A549 (cell line): ENCODE results near the gene RNH1.

Source experiments
- EHMT2 ChIP-seq: fragments of 200-600 bp; sonication (generic); IDR thresholded peaks from 2 replicates; pipeline ENCODE4 v1.6.1; 2016; ENCODE audit warnings: antibody characterized with exemption, low read depth, mild to moderate bottlenecking, moderate library complexity
- EP300 ChIP-seq, 2 experiments: fragments of >200 bp; sonication (Bioruptor Twin); formaldehyde crosslinking; IDR thresholded peaks; 2 replicates in 1 of 2; 3 replicates in 1 of 2; pipeline ENCODE4 v1.6.1; 2016 to 2017
- HOXB5 ChIP-seq: fragments of 250-450 bp; sonication (Bioruptor Pico); IDR thresholded peaks from 2 replicates; pipeline ENCODE4 v1.5.0; 2020; ENCODE audit warnings: mild to moderate bottlenecking, moderate library complexity
- MAX ChIP-seq: IDR thresholded peaks from 2 replicates; pipeline ENCODE4 v1.6.1; 2012
- MAZ ChIP-seq: fragments of 150-350 bp; IDR thresholded peaks from 2 replicates; pipeline ENCODE4 v1.6.1; 2014; ENCODE audit warnings: antibody characterized with exemption, low read depth, low read length, borderline replicate concordance
- NFE2L2 ChIP-seq: fragments of 150-350 bp; conservative IDR thresholded peaks from 2 replicates; pipeline ENCODE4 v1.6.1; 2014; ENCODE audit warnings: low read length
- POLR2A ChIP-seq: IDR thresholded peaks from 2 replicates; pipeline ENCODE4 v1.6.1; 2012; ENCODE audit warnings: mild to moderate bottlenecking, low read length
- SMC3 ChIP-seq: fragments of >200 bp; sonication (Bioruptor Twin); formaldehyde crosslinking; IDR thresholded peaks from 3 replicates; pipeline ENCODE4 v1.6.1; 2018; ENCODE audit warnings: inconsistent platforms
- TF ChIP-seq, protein P1 (sequence below): fragments of >200 bp; sonication (Bioruptor Twin); formaldehyde crosslinking; IDR thresholded peaks from 3 replicates; pipeline ENCODE4 v1.5.1; 2016

DNA sequence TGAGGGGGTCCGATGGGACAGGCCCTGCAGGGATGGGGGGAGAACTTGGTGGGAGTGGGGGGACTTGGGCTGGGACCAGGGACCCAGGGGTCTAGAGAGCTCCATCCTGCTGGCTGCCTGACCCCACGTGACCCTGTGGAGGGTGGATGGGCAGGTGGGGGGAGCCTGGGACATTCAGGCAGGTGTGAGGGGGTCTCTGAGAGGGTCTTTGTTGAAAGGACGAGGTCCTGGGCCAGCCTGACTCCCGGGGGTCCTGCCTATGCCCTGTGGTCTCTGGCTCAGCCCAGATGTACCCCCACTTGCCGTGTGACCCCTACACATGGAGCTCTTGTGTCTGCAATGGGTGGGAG, 37.8 kb upstream of the RNH1 start:
- TF ChIP-seq SMC3 (no peak), EP300 (IDR thresholded peaks at IDR 0.05) (no peak), POLR2A (no peak), MAX (no peak), EHMT2 (no peak), HOXB5 (CRISPR knock-in tag) (no peak), MAZ (no peak), NFE2L2 (no peak)
- TF ChIP-seq, protein P1, sequence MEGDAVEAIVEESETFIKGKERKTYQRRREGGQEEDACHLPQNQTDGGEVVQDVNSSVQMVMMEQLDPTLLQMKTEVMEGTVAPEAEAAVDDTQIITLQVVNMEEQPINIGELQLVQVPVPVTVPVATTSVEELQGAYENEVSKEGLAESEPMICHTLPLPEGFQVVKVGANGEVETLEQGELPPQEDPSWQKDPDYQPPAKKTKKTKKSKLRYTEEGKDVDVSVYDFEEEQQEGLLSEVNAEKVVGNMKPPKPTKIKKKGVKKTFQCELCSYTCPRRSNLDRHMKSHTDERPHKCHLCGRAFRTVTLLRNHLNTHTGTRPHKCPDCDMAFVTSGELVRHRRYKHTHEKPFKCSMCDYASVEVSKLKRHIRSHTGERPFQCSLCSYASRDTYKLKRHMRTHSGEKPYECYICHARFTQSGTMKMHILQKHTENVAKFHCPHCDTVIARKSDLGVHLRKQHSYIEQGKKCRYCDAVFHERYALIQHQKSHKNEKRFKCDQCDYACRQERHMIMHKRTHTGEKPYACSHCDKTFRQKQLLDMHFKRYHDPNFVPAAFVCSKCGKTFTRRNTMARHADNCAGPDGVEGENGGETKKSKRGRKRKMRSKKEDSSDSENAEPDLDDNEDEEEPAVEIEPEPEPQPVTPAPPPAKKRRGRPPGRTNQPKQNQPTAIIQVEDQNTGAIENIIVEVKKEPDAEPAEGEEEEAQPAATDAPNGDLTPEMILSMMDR = no peak
